HFF-Myc (cell line): ENCODE data around the gene NACC1.
A peak's percentile ranks its signal among the peaks of the same experiment; 100 is the strongest.
"Not testable (repeated sequence)": the region's sequence is repeated elsewhere in the genome, so short reads cannot be mapped to it uniquely, and the experiment has no call there.

ENCODE experiments used
- DNase-seq: peaks from one replicate; pipeline ENCODE4 v3.0.0-alpha.2; 2011; ENCODE audit warnings: low read depth; ENCODE audit errors: extremely low read depth
- H3K4me3 ChIP-seq: replicated peaks from 2 replicates; pipeline ENCODE4 v1.5.1; 2011; ENCODE audit warnings: low read depth, mild to moderate bottlenecking, control low read depth, low read length
- CTCF ChIP-seq: IDR thresholded peaks from 2 replicates; pipeline ENCODE4 v1.5.1; 2012; ENCODE audit warnings: mild to moderate bottlenecking, low read depth, low read length, control low read depth; ENCODE audit errors: missing control alignments

The NACC1 gene

GRCh38 chr19:13160557-13160956 is 42.5 kb downstream of the NACC1 start:
- no peak for DNase-seq
- no peak overlapping the region for H3K4me3 ChIP-seq
- no peak for TF ChIP-seq CTCF

GRCh38 chr19:13162724-13163608 is 44.9 kb downstream of the NACC1 start:
- DNase-seq: no peak
- TF ChIP-seq CTCF: no peak
- peak overlapping the region; percentile 39 for H3K4me3 ChIP-seq

- DNase-seq: no peak
Observed at GRCh38 chr19:13163609-13164342, 45.7 kb downstream of the NACC1 start.

GRCh38 chr19:13164343-13165161 is 46.5 kb downstream of the NACC1 start:
- no peak for DNase-seq
- peak overlapping the region; percentile 27 for H3K4me3 ChIP-seq

More at GRCh38 chr19:13163609-13164342, 45.7 kb downstream of the NACC1 start:
- H3K4me3 ChIP-seq: peak overlapping the region; percentile 39
- no peak for TF ChIP-seq CTCF

GRCh38 chr19:13165162-13165997 is 47.3 kb downstream of the NACC1 start:
- TF ChIP-seq CTCF: no peak
- no peak overlapping the region for H3K4me3 ChIP-seq

More at GRCh38 chr19:13164343-13165161, 46.5 kb downstream of the NACC1 start:
- no peak for TF ChIP-seq CTCF

GRCh38 chr19:13166151-13166550 is 48.1 kb downstream of the NACC1 start:
- DNase-seq: not testable (repeated sequence)

More at GRCh38 chr19:13165162-13165997, 47.3 kb downstream of the NACC1 start:
- DNase-seq: no peak

More at GRCh38 chr19:13166151-13166550, 48.1 kb downstream of the NACC1 start:
- H3K4me3 ChIP-seq: not testable (repeated sequence)
